ENCODE measurements around the gene SMAD2.
"Not testable (repeated sequence)": the region's sequence is repeated elsewhere in the genome, so short reads cannot be mapped to it uniquely, and the experiment has no call there.

- not testable (repeated sequence) for TF ChIP-seq CTCF (IDR thresholded peaks at IDR 0.05; ENCODE audit: poor library complexity); EZH2phosphoT487 (IDR thresholded peaks at IDR 0.05; ENCODE audit: low read depth, severe bottlenecking, unreplicated experiment); EZH2 (IDR thresholded peaks at IDR 0.05; ENCODE audit: borderline replicate concordance)
Observed at GRCh38 chr18:47767198-47767597, 163.3 kb downstream of the SMAD2 start.
